Measurements from ENCODE around the gene ARHGAP28. TPM values are rescaled to one million over a fixed set of nuclear protein-coding genes. Genes with fewer than 3 reads are reported as not detected.
"Not testable (repeated sequence)": the region's sequence is repeated elsewhere in the genome, so short reads cannot be mapped to it uniquely, and the experiment has no call there.

ARHGAP28 gene
- total RNA-seq, 4 donors from 2014 or later: 2.5 to 11.1 (median 5.5) TPM

DNA sequence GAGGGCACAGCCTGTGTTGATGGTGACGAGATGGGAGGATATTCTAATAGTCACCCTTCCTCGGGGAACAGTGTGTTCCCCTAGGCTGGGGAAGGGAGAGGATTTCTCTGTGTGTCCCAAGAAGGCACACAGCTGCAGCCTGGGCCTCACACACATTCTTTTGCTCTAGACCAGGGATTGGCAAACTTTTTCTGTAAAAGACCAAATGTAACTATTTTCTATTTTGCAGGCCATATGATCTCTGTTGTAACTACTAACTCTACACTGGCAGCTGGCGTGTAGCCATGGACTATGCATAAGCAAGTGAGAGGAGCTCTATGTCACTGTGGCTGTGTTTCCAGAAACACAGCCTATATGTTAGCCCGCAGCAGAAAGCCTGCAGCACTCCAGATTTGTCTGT is 65.8 kb downstream of the ARHGAP28 start:
- TF ChIP-seq POLR2AphosphoS5 (IDR thresholded peaks at IDR 0.05) (no peak), EP300 (IDR thresholded peaks at IDR 0.05) (no peak), CTCF (IDR thresholded peaks at IDR 0.05) (no peak)
- Histone ChIP-seq H3K36me3 (no peaks in the 10 kb centered on the region), H3K27ac (no peak overlapping the region), H3K4me3 (no peak overlapping the region), H3K4me1 (no peaks in the 10 kb centered on the region), H3K9me3 (no peaks in the 10 kb centered on the region), H3K27me3 (no peaks in the 10 kb centered on the region)
- WGBS: 69% methylated on average over 3 of the region's 4 CpGs
- no peak for DNase-seq (ENCODE audit: low spot score in 2 of 2)

- H3K9me3 ChIP-seq: no peaks in the 10 kb centered on the region
- no peak for DNase-seq (ENCODE audit: low spot score in 2 of 2)
- TF ChIP-seq POLR2AphosphoS5 (IDR thresholded peaks at IDR 0.05): no peak
- no peaks in the 10 kb centered on the region for H3K36me3 ChIP-seq
- H3K4me1 ChIP-seq: no peaks in the 10 kb centered on the region
- no peak overlapping the region for H3K27ac ChIP-seq
- H3K27me3 ChIP-seq: no peaks in the 10 kb centered on the region
- 88% methylated on average over 3 of the region's 3 CpGs for WGBS
- H3K4me3 ChIP-seq: no peak overlapping the region
These were observed 67.0 kb downstream of the ARHGAP28 start for GRCh38 chr18:6796511-6796910.

GRCh38 chr18:6797171-6797570 is 67.7 kb downstream of the ARHGAP28 start:
- DNase-seq (ENCODE audit: low spot score in 2 of 2): no peak
- no peaks in the 10 kb centered on the region for H3K36me3 ChIP-seq
- no peak overlapping the region for H3K27ac ChIP-seq
- no peak overlapping the region for H3K4me3 ChIP-seq
- TF ChIP-seq CTCF (IDR thresholded peaks at IDR 0.05) (no peak), POLR2A (IDR thresholded peaks at IDR 0.05) (no peak), EP300 (IDR thresholded peaks at IDR 0.05) (no peak), POLR2AphosphoS5 (IDR thresholded peaks at IDR 0.05) (no peak)
- no peaks in the 10 kb centered on the region for H3K27me3 ChIP-seq
- H3K9me3 ChIP-seq: no peaks in the 10 kb centered on the region
- 67% methylated on average over 5 of the region's 5 CpGs for WGBS
- H3K4me1 ChIP-seq: no peaks in the 10 kb centered on the region

DNA sequence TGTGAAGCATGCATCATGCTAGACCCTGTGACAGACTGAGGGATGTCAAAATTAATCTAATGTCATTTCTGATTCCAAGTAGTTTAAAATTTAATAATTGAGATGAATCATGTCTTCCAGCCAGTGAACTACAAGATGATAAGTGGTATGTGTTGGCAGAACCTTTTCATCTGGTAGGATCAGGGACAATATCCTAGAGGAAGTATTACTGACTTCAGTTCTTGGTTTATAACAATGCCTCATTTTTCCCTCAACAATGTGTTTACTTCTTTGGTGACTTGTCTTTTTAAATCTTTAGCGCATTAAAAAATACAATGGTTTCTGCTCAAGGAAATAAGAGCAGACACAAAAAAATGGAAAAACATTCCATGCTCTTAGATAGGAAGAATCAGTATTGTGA is 69.4 kb downstream of the ARHGAP28 start:
- no peak overlapping the region for H3K4me3 ChIP-seq
- 87% methylated on average over 1 of the region's 1 CpG for WGBS
- TF ChIP-seq POLR2A (IDR thresholded peaks at IDR 0.05) (no peak), CTCF (IDR thresholded peaks at IDR 0.05) (no peak), POLR2AphosphoS5 (IDR thresholded peaks at IDR 0.05) (no peak), EP300 (IDR thresholded peaks at IDR 0.05) (no peak)
- no peaks in the 10 kb centered on the region for H3K27me3 ChIP-seq
- H3K4me1 ChIP-seq: no peaks in the 10 kb centered on the region
- H3K27ac ChIP-seq: no peak overlapping the region
- DNase-seq (ENCODE audit: low spot score in 2 of 2): no peak
- no peaks in the 10 kb centered on the region for H3K9me3 ChIP-seq
- no peaks in the 10 kb centered on the region for H3K36me3 ChIP-seq

- not testable (repeated sequence) for DNase-seq (ENCODE audit: low spot score in 2 of 2); H3K27ac ChIP-seq; H3K27me3 ChIP-seq; H3K9me3 ChIP-seq; H3K4me3 ChIP-seq; H3K4me1 ChIP-seq; H3K36me3 ChIP-seq
- WGBS: 96% methylated on average over 1 of the region's 1 CpG
These were observed 70.8 kb downstream of the ARHGAP28 start for GRCh38 chr18:6800309-6800708.

DNA sequence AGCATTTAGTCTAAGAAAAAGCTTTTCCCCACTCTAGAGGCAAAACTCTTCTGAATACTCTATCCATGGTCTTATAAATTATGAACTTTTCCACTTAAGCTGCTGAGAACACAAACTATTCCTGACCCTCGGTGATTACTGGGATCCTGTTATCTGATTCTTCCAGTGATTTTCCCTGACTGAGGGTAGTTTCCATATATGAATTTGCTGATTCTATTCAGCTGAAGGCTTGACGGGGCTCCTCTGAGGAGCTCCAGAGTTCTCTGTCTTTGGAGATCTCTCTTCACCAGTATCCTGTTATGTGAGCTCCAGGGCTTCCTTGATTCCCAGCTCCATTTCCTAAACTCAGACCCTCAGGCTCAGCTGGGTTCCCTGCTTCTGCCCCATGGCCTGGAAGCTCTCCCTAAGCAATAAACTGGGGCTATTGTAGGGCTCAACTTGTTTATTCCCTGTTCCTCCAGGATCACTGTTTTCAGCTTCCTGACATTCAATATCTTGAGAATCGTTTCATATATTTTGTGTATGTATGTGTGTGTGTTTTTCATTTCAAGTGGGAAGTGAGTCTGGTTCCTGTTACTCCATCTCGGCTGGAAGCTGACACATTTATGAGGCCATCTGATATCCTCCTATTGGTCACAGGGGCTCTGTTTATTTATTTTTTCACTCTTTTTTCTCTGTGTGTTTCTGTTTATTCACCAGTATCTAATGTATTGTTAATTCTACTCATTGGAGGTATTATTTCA is 78.2 kb downstream of the ARHGAP28 start:
- Histone ChIP-seq H3K27me3 (no peaks in the 10 kb centered on the region), H3K4me1 (no peaks in the 10 kb centered on the region), H3K4me3 (no peak overlapping the region), H3K9me3 (no peaks in the 10 kb centered on the region), H3K36me3 (no peaks in the 10 kb centered on the region), H3K27ac (no peak overlapping the region)
- DNase-seq (ENCODE audit: low spot score in 2 of 2): no peak
- TF ChIP-seq CTCF (IDR thresholded peaks at IDR 0.05): no peak
- TF ChIP-seq POLR2A (IDR thresholded peaks at IDR 0.05): no peak
- WGBS: 52% methylated on average over 4 of the region's 4 CpGs
